Parathyroid adenoma (tissue), 2 donors: ENCODE results near the gene EWSR1.

Experiments
- H2AFZ ChIP-seq: fragments of 300-600 bp; sonication (generic); one replicate; pipeline ENCODE4 v1.7.0; 2017; ENCODE audit warnings: antibody characterized with exemption, mild to moderate bottlenecking
- H3K27ac ChIP-seq: fragments of 300-600 bp; sonication (generic); one replicate; pipeline ENCODE4 v1.7.0; 2017
- H3K27me3 ChIP-seq: fragments of 300-600 bp; sonication (generic); one replicate; pipeline ENCODE4 v1.7.0; 2017; ENCODE audit warnings: low read length; ENCODE audit not compliant: control insufficient read depth, insufficient read depth
- H3K36me3 ChIP-seq: fragments of 300-600 bp; sonication (generic); one replicate; pipeline ENCODE4 v1.7.0; 2017; ENCODE audit warnings: low read length; ENCODE audit not compliant: control insufficient read depth, insufficient read depth
- H3K4me1 ChIP-seq: fragments of 300-600 bp; sonication (generic); one replicate; pipeline ENCODE4 v1.7.0; 2017; ENCODE audit warnings: control low read depth
- H3K4me2 ChIP-seq: fragments of 300-600 bp; sonication (generic); one replicate; pipeline ENCODE4 v1.7.0; 2017; ENCODE audit warnings: low read length
- H3K4me3 ChIP-seq: fragments of 300-600 bp; sonication (generic); one replicate; pipeline ENCODE4 v1.7.0; 2017; ENCODE audit warnings: low read depth, low read length
- H3K79me2 ChIP-seq: fragments of 300-600 bp; sonication (generic); one replicate; pipeline ENCODE4 v1.7.0; 2017; ENCODE audit warnings: control low read depth
- H3K9ac ChIP-seq: fragments of 300-600 bp; sonication (generic); one replicate; pipeline ENCODE4 v1.7.0; 2017; ENCODE audit warnings: mild to moderate bottlenecking
- H3K9me3 ChIP-seq: fragments of 300-600 bp; sonication (generic); one replicate; pipeline ENCODE4 v1.7.0; 2017; ENCODE audit warnings: low read length; ENCODE audit not compliant: control insufficient read depth
- CTCF ChIP-seq: fragments of 300-600 bp; sonication (generic); IDR thresholded peaks from one replicate; pipeline ENCODE4 v1.7.0; 2017; ENCODE audit warnings: antibody characterized with exemption, mild to moderate bottlenecking
- donor health status: primary hyperparathyroidism.

EWSR1 gene

DNA sequence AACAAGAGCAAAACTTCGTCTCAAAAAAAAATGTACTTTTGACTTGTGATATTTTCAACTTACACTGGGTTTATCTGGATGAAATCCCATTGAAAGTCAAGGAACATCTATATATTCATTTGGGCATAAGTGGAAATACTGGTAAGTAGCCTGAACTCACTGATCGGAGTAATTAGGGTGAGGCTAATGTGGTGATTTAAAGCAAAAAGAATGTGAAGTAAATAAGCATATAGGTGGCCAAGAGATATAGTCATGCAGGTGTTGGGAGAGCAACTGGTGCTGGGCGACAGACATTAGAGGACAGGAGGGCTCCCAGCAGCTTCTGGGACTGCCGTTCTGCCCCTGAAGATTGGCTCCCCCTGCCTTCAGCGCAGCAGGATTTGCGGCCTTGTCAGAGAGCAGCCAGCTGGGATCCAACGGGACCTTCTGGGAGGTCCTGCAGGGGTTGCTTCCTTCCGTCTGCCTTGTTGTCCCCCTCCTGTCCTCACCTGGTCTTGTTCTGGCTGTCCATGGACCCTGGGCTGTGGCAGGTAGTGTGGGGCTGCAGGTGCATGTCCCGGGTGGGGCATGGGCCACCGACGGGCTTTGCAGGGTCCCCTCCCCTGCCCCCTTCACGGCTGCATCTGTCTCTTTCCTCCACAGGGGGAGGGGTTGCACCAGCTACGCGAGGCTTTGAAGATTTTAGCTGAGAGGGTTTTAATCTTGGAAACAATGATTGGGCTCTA is 14.3 kb upstream of the EWSR1 start:
- no peak for TF ChIP-seq CTCF
- Histone ChIP-seq H3K9me3 (no peaks in the 10 kb centered on the region), H3K9ac (no peak overlapping the region), H3K4me1 (no peaks in the 10 kb centered on the region), H3K36me3 (no peaks in the 10 kb centered on the region), H3K4me3 (no peak overlapping the region), H3K27me3 (no peaks in the 10 kb centered on the region), H2AFZ (no peak overlapping the region), H3K79me2 (no peaks in the 10 kb centered on the region), H3K27ac (no peak overlapping the region), H3K4me2 (no peak overlapping the region)

DNA sequence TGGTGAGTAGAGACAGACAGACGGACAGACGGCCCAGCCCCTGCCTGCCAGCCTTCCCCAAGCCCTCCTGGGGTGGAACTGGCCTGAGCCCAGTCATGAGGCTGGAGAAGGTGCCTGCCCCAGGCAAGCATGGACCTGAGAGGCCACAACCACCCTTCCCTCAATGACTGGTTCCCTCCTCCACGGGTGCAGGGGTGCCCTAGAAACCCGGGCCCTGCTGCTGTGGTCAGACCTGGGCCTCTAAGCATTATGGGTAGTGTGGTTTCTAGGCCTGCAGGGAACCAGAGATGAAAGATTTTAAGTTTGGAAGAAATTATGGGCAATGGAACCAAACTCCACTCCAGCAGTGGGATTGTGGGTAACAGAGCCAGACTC is 13.8 kb upstream of the EWSR1 start:
- Histone ChIP-seq H3K27ac (no peak overlapping the region), H3K4me1 (no peaks in the 10 kb centered on the region), H3K4me3 (no peak overlapping the region), H3K36me3 (no peaks in the 10 kb centered on the region), H3K79me2 (no peaks in the 10 kb centered on the region), H2AFZ (no peak overlapping the region), H3K9ac (no peak overlapping the region), H3K27me3 (no peaks in the 10 kb centered on the region), H3K9me3 (no peaks in the 10 kb centered on the region), H3K4me2 (no peak overlapping the region)
- no peak for TF ChIP-seq CTCF

- Histone ChIP-seq H3K27ac (no peak overlapping the region), H3K79me2 (no peaks in the 10 kb centered on the region), H3K27me3 (no peaks in the 10 kb centered on the region), H3K9ac (no peak overlapping the region), H3K4me2 (no peak overlapping the region), H3K4me1 (no peaks in the 10 kb centered on the region), H2AFZ (no peak overlapping the region), H3K4me3 (no peak overlapping the region), H3K36me3 (no peaks in the 10 kb centered on the region), H3K9me3 (no peaks in the 10 kb centered on the region)
- no peak for TF ChIP-seq CTCF
Observed at GRCh38 chr22:29255064-29255621, 12.9 kb upstream of the EWSR1 start.

GRCh38 chr22:29256606-29257325 is 11.3 kb upstream of the EWSR1 start:
- no peaks in the 10 kb centered on the region for H3K4me1 ChIP-seq
- H3K4me2 ChIP-seq: no peak overlapping the region
- H3K27ac ChIP-seq: no peak overlapping the region
- no peaks in the 10 kb centered on the region for H3K27me3 ChIP-seq
- no peak overlapping the region for H3K9ac ChIP-seq
- no peak overlapping the region for H2AFZ ChIP-seq
- TF ChIP-seq CTCF: no peak
- no peaks in the 10 kb centered on the region for H3K9me3 ChIP-seq
- no peaks in the 10 kb centered on the region for H3K79me2 ChIP-seq
- H3K4me3 ChIP-seq: no peak overlapping the region
- H3K36me3 ChIP-seq: no peaks in the 10 kb centered on the region
